HK-2 (cell line): ENCODE measurements around the gene AK6.
"Not testable (repeated sequence)": the region's sequence is repeated elsewhere in the genome, so short reads cannot be mapped to it uniquely, and the experiment has no call there.

Experiments
- DNase-seq: peaks from one replicate; pipeline ENCODE4 v3.0.0-alpha.2; 2018; ENCODE audit not compliant: unreplicated experiment

Gene AK6

DNA sequence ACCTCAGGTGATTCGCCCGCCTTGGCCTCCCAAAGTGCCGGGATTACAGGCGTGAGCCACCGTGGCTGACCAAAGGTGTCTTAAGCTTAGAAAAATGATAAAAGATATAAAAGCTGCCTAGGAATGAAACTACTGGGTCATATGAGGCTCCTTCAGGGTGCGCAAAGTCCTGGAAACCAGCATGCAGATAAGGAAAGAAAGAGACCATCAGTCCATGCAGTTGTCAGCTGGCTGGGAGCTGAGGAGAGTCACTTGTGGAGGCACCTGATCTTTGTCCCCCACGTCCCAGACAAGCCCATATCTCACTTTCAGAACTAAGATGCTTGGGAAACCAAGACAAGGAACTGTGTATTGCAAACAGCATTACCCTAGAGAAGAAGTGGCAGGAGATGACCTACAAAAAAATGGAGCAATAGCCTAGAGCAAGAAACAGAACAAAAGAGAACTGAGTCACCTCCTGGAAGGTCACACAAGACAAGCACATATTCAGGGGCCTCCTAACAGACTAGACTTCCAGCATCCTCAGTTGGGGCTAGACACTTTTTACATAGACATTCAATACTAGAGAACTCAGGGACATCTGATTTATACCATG, 33.9 kb downstream of the AK6 start:
- DNase-seq = no peak

DNA sequence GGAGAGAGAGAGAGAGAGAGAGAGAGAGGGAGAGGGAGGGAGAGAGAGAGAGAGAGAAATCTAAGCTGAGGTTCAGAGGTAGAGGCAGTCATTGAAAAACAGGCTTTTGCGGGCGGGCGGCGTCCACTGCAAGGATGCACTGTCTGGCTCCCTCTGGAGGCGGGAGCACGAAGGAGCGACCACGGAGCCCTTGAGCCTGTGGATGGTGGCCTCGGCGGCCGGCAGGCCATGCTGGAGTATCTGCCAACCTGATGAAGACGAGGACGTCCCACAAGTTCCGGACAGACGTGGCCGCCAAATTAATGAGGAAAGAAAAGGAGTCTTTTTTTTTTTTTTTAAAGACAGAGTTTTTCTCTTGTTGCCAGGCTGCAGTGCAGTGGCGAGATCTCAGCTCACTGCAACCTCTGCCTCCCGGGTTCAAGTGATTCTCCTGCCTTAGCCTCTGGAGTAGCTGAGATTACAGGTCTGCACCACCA, 34.5 kb downstream of the AK6 start:
- DNase-seq = peak; percentile 70

DNA sequence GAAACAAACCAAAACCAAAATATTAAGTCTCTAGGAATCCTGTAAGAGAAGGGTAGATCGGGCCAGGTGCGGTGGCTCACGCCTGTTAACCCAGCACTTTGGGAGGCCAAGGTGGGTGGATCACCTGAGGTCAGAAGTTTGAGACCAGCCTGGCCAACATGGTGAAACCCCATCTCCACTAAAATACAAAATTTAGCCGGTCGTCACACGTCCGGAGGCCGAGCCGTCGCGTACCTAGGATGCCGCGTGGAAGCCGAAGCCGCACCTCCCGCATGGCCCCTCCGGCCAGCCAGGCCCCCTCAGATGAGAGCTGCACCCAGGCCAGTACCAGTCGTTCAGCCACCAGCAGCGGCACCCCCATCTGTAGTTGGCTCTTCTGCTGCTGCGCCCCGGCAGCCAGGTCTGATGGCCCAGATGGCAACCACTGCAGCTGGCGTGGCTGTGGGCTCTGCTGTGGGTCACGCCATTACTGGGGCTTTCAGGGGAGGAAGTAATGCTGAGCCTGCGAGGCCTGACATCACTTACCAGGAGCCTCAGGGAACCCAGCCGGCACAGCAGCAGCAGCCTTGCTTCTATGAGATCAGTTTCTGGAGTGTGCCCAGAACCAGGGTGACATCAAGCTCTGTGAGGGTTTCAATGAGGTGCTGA, 35.5 kb downstream of the AK6 start:
- DNase-seq = not testable (repeated sequence)

DNA sequence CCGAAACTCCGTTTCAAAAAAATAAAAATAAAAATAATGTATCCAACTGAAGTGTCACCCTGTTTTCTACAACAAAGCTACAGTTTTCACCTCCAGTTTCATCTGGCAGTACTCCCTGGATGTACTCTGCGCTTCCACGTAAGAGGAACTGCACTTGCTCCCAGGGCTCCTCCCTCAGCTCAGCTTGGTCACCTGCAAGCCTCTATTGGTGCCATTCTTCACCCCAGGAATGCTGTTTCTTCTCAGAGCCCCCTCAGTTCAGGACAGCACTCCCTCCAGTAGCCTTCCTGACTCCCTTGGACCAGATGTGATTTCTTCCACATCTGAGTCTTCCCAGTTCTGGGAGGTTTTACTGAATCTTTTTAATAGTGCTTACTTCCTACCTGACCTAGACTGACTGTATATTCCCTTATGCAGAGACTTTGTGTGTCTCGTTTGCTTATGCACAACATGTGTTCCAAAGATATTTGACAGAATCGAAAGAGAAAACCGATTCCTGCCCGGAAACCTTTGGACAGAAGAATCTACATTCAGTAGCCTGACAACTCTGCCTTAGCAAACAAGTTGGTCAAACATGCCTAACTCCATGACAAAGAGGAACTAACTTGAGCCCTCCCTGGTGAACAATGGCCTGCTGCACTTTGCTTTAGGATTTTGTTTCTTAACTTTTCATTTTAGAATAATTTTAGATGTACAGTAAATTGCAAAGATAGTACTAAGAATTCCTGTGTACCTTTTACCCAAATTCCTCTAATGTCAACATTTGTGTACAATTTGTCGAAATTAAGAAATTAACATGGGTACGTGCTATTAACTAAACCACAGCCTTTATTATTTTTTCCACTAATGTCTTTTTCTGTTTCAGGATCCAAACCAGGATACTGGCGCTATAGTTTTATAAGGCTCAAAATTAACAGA, 37.5 kb downstream of the AK6 start:
- no peak for DNase-seq

DNA sequence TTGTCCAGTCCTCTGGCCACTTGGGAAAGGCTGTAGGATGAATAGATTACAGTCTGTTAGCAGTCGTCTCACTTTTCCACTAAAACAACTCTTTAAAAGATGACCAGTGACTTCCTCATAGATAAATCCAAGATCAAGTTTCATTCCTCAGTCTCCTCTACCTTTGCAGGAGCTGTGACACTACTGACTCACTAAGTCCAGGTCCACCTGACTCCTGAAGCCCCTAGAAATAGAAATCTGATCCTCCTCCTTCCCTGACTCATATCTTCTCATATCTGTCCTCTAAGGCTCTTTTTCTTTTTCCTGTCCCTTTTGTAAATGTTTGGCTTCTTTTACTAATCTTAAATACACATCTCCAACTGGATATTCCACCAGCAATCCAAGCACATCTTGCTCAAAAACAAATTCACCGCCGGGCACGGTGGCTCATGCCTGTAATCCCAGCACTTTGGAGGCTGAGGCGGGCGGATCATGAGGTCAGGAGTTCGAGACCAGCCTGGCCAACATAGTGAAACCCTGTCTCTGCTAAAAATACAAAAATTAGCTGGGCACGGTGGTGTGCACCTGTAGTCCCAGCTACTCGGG, 39.3 kb downstream of the AK6 start:
- no peak for DNase-seq

DNA sequence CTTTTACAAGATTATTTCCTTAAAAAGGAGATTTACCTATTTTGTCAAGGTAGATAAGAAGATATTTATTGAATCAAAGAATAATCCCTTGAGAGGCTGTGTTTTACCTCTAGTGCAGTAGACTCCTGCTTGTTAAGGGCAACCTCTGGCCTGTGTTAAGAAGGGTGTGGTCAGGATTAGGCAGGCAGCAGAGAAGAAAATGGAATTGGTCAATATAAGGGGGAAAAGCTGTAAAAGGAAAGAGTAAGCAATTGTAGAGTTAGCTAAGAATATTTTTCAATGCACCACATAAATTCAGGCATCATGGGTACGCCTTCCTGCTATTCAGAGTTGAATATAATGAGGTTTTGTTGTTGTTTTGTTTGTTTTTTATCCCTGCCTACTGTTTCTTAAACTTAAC, 43.0 kb downstream of the AK6 start:
- no peak for DNase-seq

DNA sequence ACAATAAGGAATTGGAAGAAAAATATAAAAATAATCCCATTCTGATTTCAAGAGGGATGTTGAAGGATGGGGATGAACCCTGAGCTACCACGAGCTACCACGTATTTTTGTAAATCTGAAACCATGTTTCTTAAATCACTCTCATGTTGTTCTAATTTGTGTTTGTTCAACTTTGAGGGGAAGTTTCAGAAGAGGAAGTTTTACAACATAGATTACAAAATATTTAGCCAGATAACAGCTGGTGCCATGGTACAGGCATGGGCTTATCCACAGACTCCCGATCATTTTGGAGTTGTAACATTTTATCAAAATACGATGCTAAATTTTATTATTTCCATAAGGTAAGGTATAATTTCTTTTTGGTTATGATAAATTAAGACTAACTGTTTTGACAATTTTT, 51.9 kb downstream of the AK6 start:
- DNase-seq = no peak

DNA sequence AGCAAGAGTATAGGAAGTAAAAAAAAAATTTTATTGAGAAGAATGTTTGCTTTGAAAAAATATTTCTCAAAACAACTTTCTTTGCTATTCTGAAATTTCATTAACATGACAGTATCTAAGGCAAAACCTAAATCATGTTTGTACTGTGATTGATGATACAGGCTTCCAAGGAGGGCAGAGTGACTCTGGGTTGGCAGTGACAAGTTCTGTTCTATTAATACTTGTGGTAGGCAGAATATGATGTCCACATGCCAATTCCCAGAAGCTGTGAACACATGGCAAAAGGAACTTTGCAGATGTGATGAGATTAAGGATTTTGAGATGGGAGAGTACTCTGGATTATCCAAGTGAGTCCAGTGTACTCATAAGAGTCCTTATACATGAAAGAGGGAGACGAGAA, 53.3 kb downstream of the AK6 start:
- DNase-seq = no peak

DNA sequence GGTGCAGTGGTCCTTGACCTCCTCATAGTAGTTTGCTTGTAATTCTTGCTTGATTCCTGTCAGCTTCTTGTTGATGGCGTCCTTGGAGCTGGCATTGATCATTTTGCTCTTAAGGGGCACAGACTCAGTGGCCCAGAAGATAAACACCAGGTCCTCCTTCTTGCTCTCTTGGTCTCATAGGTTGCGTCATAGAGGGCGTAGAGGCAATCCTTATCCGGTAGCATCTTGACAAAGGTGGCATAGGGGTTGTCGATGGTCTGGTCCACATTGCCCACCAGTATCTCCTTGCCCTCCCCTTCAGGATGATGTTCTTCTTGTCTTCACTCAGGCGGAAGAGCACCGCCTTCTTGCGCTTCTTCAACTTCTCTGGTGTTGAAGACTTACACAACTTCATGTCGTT, 55.9 kb downstream of the AK6 start:
- DNase-seq = no peak

DNA sequence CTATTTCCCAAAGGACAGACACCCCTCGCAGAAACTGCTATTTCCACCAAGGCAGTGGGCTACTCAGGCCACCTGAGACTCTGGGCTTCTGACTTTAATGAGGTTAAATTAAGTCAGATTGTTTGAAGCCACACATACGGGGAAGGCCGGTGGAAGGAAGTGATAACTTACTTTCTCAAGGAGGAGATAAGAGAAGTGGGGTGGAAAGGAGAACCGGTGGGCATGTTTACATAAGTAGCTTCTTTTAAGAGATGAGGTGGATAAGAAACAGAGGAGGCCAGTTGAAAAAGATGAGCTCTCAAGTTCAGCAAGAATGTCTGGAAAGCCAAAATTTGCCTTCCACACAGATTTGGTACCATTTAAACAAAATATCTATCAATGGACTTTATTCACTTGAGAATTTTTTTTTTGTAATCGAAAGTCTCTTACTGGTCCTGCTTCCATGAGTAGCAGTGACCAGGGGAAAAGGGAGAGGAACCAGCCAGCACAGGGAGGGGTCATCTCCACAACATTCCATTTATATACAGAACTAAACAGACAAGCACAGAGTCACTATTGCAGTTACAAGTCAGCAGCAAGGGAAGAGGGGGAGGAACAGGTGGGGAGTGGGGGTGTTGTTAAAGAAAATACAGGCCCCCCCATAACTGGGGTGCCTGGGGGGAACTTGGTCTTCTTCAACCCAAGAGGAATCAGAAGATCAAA, 56.7 kb downstream of the AK6 start:
- no peak for DNase-seq

DNA sequence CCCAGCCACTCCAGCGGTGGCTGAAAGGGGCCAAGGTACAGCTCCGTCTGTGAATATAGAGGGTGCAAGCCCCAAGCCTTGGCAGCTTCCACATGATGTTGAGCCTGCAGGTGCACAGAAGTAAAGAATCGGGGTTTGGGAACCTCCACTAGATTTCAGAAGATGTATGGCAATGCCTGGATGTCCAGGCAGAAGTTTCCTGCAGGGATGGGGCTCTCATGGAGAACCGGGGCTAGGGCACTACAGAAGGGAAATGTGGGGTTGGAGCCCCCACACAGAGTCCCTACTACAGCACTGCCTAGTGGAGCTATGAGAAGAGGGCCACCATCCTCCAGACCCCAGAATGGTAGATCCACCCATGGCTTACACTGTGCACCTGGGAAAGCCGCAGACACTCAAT, 59.9 kb downstream of the AK6 start:
- no peak for DNase-seq

DNA sequence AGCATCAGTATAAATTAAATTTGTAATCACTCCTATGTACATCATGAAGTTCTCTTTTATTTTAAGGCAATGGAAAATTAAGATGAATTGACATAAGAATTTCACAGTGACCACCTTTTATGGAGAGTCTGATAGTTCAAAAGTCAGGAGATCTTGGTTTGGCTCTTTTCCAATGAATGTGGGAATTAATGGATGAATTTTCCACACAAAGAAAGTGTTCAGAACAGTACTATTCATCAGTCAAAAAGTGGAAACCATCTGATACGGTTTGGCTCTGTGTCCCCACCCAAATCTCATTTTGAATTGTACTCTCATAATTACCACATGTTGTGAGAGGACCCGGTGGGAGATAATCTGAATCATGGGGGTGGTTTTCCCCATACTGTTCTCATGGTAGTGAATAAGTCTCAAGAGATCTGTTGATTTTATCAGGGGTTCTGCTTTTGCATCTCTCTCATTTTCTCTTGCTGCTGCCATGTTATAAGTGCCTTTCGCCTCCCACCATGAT, 61.2 kb downstream of the AK6 start:
- DNase-seq = no peak

DNA sequence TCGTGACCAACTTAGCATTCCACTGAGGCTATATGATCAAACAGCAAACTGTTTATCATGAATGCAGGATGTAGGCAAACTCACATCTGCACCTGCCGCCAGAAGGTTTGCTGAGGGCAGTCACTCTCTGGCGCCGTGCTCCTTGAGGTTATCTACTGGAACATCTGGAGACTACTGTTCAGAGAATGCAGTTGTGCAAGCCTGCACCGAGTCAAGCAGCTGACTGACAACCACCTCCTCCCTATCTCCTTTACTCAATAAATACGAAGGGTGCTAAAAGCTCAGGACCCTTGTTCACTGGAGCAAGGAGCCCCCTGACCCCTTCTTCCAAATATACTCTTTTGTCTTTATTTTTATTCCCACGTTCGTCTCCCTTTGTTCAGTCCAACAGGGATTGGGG, 63.8 kb downstream of the AK6 start:
- DNase-seq = no peak
